HG02759 (cell line): ENCODE results near the gene MRPS27.

Experiments
- ATAC-seq: cut with Tn5 transposase; IDR thresholded peaks from one replicate; pipeline ENCODE4 v1.9.1; 2021; ENCODE audit warnings: mild to moderate bottlenecking, moderate library complexity; ENCODE audit not compliant: unreplicated experiment

The MRPS27 gene

GRCh38 chr5:72326306-72326649 is 6.2 kb upstream of the MRPS27 start:
- no peak for ATAC-seq

DNA sequence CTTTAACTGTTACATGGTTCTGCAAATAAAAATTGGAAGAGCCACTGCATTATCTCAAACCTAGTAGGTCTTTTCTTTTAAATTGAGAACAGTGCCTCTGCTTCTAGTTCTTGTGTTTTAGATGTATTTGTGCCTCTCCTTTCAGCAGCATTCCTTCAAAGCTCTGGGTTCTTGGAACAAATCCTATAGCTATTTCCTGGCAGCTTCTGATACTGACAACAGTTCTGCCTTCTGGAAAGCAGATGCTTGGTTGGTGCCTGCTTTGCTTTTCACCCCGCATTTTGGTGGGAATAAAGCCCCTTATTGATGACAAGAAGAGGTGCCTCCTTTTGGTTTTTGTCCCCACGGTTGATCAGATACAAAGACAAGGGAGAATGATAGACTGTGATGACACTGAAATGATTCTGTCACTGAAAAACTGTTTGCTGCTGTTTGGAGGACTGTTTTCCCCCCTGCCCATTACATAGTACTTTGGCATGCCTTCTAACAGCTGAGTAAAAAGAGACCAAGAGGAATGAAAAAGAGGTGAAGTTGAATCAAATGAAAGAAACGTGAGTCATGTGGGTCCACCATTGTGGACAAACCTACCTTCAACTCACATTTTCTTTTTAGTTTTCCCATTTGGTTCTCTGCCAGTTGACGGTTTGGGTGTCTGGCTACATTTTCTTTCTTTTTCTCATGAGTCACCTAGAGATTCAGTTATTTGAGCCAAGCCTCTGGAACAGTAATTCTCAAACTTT is 5.7 kb upstream of the MRPS27 start:
- no peak for ATAC-seq

DNA sequence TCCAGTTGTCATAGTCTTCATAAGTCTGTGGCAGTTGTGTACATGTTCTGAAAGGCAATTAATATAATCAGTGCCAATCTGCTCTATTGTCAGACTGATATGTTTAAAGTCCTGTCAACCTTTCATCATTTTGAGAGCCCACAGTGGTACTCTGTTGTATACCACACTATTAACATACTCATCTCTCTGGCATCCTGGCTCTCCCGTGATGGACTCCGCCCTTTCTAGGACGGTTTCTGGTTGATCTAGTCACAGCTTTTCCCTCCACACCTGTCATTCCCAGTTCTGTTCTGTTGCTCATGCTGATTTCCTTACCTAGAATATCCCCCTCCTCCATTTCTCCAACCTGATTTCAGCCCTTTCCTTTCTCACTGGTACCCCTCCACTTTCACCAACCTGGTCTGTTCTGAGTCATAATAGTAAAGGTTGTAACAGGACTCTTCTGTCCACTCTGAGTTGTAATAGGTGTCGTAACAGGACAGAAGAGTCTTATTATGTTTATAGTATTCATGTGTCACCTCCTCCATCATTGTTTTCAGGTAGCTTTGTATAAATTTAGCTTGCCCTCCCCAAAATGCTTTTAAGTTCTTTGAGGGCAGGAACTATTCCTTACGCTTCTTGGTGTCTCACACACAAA is 4.3 kb upstream of the MRPS27 start:
- ATAC-seq = no peak

DNA sequence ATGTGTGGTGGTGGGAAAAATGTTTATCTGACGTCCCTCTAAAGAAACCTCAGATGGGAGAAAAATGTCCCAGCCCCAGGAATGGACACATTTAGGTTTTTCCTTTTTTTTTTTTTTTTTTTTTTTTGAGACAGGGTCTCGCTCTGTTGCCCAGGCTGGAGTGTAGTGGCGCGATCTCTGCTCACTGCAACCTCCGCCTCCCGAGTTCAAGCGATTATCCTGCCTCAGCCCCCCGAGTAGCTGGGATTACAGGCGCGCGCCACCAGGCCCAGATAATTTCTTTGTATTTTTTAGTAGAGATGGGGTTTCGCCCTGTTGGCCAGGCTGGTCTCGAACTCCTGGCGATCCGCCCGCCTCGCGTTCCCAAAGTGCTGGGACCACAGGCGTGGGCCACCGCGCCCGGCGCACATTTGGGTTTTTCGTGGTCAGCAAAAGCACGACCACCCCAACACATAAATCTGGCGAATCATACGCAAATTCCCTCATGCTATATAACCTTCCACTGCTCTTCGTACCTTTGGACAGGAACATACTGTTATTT is 535 bp downstream of the MRPS27 start:
- peak; percentile 7 for ATAC-seq

- ATAC-seq = no peak
Observed at GRCh38 chr5:72314571-72315172, 5.4 kb downstream of the MRPS27 start.

- ATAC-seq = no peak
Observed at GRCh38 chr5:72313141-72313540, 6.9 kb downstream of the MRPS27 start.

- no peak for ATAC-seq
Observed at GRCh38 chr5:72308853-72309191, 11.2 kb downstream of the MRPS27 start.

DNA sequence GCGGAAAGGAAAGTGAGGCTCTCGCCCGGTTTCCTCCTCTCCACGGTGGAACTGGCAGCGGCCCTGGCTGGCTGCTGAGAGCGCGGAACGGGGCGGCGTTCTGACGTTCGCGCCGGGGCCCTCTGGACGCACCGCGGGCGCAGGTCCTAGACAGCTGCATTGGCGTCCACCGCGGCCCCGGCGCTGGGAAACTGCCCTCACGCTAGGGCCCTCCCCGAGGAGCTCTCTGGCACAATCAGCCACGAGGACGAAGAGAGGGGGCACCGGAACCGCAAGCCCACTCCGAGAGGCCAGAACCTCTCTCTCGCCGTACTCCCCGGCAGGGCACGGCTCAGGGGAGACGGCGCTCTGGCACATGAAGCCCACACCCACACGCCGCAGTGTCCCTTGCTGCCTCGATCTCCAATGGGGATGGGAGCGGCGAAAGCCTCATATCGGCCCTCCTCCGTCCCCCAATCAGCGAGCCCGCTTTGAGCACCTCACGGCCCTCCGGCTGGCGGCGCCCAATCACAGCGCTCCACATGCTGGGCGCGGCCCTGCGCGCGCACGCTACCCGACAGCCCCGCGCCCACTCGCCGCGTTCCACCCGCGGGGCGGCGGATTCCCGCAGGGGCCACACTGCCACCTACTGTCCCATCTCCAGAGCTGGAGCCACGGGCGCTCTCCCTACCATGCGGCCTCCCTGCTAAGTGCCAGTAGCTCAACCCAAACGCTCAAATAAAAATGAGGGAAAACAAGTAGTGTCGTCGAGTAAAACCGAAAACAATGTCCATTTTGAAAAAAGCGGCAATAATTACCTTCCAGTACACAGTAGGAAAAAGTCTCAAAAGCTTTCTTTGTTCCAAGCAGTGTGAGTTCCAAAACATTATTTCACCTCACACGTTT is 11.8 kb downstream of the MRPS27 start:
- ATAC-seq = peak; percentile 95

DNA sequence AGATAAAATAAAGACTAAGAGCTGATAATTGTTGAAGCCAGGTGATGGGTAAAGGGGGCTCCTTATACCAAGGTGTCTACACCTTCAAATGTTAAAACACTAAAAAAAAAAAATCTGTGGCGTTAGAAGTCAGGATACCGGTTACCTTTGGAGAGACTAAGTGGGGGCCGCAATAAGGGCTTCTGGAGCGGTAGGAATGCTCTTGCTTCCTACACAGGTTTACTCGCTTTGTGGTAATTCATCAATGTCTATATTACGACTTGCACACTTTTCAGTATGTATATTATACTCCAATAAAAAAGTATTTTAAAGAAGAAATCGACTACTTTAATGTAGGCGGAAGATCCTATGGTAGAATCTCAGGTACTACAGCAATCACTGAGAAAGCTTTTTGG is 12.5 kb downstream of the MRPS27 start:
- ATAC-seq = no peak

- no peak for ATAC-seq
Observed at GRCh38 chr5:72305194-72306142, 14.6 kb downstream of the MRPS27 start.

GRCh38 chr5:72302171-72302570 is 17.9 kb downstream of the MRPS27 start:
- no peak for ATAC-seq

GRCh38 chr5:72301557-72301956 is 18.5 kb downstream of the MRPS27 start:
- ATAC-seq = peak; percentile 62

GRCh38 chr5:72300590-72301339 is 19.3 kb downstream of the MRPS27 start:
- no peak for ATAC-seq

- no peak for ATAC-seq
Observed at GRCh38 chr5:72298711-72299110, 21.3 kb downstream of the MRPS27 start.

DNA sequence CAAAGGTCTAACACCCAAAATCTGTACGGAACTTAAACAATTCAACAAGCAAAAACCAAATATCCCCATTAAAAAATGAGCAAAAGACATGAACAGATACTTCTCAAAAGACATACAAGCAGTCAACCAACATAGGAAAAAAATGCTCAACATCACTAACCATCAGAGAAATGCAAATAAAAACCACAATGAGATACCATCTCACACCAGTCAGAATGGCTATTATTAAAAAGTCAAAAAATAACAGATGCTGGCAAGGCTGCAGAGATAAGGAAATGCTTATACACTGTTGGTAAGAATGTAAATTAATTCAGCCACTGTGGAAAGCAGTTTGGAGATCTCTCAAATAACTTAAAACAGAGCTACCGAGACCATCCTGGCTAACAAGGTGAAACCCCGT is 21.9 kb downstream of the MRPS27 start:
- ATAC-seq = peak; percentile 40

- ATAC-seq = no peak
Observed at GRCh38 chr5:72296256-72296655, 23.8 kb downstream of the MRPS27 start.

- ATAC-seq = no peak
Observed at GRCh38 chr5:72295539-72295938, 24.5 kb downstream of the MRPS27 start.

GRCh38 chr5:72294473-72294872 is 25.6 kb downstream of the MRPS27 start:
- ATAC-seq = no peak

DNA sequence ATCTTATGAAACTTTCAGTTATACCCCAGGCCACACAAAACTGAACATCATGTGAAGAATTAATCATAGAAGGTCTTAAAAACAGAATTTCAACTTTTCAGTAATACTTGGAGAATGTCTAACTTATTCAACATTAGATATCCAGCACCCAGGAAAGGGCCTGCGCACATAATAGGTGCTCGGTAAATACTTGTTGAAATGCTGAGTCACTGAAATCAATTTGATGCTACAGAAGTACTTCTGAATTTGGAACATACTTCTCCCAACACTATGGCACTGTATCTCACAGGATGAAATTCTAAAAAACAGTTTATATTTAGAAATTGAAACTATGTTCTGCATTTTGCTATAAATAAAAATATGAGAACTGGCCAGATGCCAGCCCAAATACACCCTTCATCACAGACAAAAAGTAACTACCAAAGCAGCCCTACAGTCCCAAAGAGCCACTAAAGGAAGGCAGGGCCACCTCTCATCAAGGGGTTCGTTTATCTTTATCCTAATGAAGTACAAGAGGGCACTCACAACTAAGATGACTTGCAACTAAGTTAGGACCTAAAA is 26.5 kb downstream of the MRPS27 start:
- ATAC-seq = no peak
